OCI-LY1 (cell line): ENCODE data around the gene TXNRD1.
"Not testable (repeated sequence)": the region's sequence is repeated elsewhere in the genome, so short reads cannot be mapped to it uniquely, and the experiment has no call there.

Source experiments
- EZH2 ChIP-seq: fragments of 200-600 bp; sonication (generic), shearing (Covaris generic); IDR thresholded peaks from 2 replicates; pipeline ENCODE4 v1.8.0; 2017; ENCODE audit warnings: borderline replicate concordance, mixed run types, mild to moderate bottlenecking, antibody characterized with exemption, low read length, moderate library complexity, mixed read lengths
- TF ChIP-seq, protein P1 (sequence below): fragments of 200-600 bp; sonication (generic), shearing (Covaris generic); IDR thresholded peaks from 2 replicates; pipeline ENCODE4 v1.5.1; 2017; ENCODE audit warnings: mild to moderate bottlenecking, antibody characterized with exemption, low read length, moderate library complexity, mixed read lengths

DNA sequence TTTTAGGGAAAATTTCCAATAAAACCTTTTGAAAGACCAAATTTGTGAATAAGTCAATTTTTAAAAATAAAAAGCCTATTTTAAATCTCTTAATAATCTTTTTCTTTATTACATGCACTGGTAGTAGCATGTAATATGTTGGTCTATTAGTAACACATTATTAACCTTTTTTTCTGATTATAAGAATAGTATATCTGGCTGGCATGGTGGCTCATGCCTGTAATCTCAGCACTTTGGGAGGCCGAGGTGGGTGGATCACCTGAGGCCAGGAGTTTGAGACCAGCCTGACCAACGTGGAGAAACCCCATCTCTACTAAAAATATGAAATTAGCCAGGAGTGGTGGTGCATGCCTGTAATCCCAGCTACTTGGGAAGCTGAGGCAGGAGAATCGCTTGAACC lies 116.7 kb downstream of the TXNRD1 start:
- TF ChIP-seq, protein P1, sequence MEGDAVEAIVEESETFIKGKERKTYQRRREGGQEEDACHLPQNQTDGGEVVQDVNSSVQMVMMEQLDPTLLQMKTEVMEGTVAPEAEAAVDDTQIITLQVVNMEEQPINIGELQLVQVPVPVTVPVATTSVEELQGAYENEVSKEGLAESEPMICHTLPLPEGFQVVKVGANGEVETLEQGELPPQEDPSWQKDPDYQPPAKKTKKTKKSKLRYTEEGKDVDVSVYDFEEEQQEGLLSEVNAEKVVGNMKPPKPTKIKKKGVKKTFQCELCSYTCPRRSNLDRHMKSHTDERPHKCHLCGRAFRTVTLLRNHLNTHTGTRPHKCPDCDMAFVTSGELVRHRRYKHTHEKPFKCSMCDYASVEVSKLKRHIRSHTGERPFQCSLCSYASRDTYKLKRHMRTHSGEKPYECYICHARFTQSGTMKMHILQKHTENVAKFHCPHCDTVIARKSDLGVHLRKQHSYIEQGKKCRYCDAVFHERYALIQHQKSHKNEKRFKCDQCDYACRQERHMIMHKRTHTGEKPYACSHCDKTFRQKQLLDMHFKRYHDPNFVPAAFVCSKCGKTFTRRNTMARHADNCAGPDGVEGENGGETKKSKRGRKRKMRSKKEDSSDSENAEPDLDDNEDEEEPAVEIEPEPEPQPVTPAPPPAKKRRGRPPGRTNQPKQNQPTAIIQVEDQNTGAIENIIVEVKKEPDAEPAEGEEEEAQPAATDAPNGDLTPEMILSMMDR = not testable (repeated sequence)
- not testable (repeated sequence) for TF ChIP-seq EZH2
